Uterus (tissue), 4 donors: ENCODE results near the gene KLF3. TPM values are rescaled to one million over a fixed set of nuclear protein-coding genes. Genes with fewer than 3 reads are reported as not detected.
A peak's percentile ranks its signal among the peaks of the same experiment; 100 is the strongest.

Source experiments
- DNase-seq, 2 donors: peaks; one replicate each; pipeline ENCODE4 v3.0.0-alpha.2; 2019 to 2020
- H3K27ac ChIP-seq, 2 donors: fragments of 200-600 bp; sonication (generic); 1 replicate in 1 of 2; 2 replicates in 1 of 2; pipeline ENCODE4 v1.5.1; 2016 to 2018
- H3K27me3 ChIP-seq, 2 donors: fragments of 200-600 bp; sonication (generic); one replicate each; pipeline ENCODE4 v1.5.1; 2018 to 2019; ENCODE audit warnings: control low read depth in 1 of 2
- H3K36me3 ChIP-seq, 2 donors: fragments of 200-600 bp; sonication (generic); one replicate each; pipeline ENCODE4 v1.5.1; 2019; ENCODE audit warnings: control low read depth in 1 of 2
- H3K4me1 ChIP-seq, 2 donors: fragments of 200-600 bp; sonication (generic); one replicate each; pipeline ENCODE4 v1.5.1; 2018 to 2019; ENCODE audit warnings: control low read depth in 1 of 2
- H3K4me3 ChIP-seq, 2 donors: fragments of 200-600 bp; sonication (generic); 1 replicate in 1 of 2; 2 replicates in 1 of 2; pipeline ENCODE4 v1.5.1; 2018 to 2019; ENCODE audit warnings: mild to moderate bottlenecking in 1 of 2
- H3K9me3 ChIP-seq, 2 donors: fragments of 200-600 bp; sonication (generic); one replicate each; pipeline ENCODE4 v1.5.1; 2019; ENCODE audit warnings: control low read depth in 1 of 2
- POLR2A ChIP-seq, 2 donors: fragments of 450-650 bp; IDR thresholded peaks; one replicate each; pipeline ENCODE4 v1.6.1; 2016; ENCODE audit warnings: antibody characterized with exemption in 2 of 2, mild to moderate bottlenecking in 1 of 2, moderate library complexity in 1 of 2
- intact Hi-C: fragments of 100-400 bp; cut with DNase I; formaldehyde crosslinking; loops from one replicate; pipeline ENCODE4 v1.15.1; 2023; ENCODE audit warnings: low total_unique reads
- total RNA-seq, 4 donors: library from RNA; depleted of rRNA in 3 of 4; stranded (reverse); fragments of >200 nt in 3 of 4; gene quantifications; one replicate each; pipeline versions ENCODE4 v1.1.0 to v1.2.4, GENCODE V29; 2014 to 2023
- TF ChIP-seq, protein P1 (sequence below), 4 experiments: fragments of 200-600 bp in 2 of 4; fragments of 450-650 bp in 2 of 4; sonication (generic) in 2 of 4; IDR thresholded peaks; one replicate each; pipeline ENCODE4 v1.5.1; 2016 to 2019; ENCODE audit warnings: antibody characterized with exemption in 4 of 4, mild to moderate bottlenecking in 2 of 4, moderate library complexity in 1 of 4
- donor health status: DM: yes; HTN: yes; CAD: no.

Gene KLF3
- total RNA-seq, 4 donors from 2014 or later: 13.8 to 69.0 (median 41.2) TPM

DNA sequence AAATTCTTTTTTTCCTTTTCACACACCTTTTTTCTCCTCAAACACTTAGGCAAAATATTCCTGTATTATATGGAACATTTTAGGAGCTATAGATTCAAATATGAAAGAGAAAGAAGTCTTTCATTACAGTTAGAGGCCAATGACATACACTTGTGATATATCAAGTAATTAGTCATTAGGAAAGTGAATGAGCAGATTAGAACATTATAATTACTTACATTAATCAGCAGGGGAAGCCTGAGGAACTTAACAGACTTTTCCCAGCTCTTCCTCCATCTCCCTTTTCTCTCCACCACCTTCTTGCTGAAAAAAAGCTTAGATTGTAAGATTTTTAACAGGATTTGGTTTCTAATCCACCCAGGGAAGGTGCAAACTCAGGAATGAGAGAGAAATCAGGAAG lies 29.6 kb downstream of the KLF3 start:
- intact Hi-C loops: no loop called here
- Histone ChIP-seq H3K27ac (no peak overlapping the region), H3K9me3 (no peaks in the 10 kb centered on the region), H3K36me3 (no peaks in the 10 kb centered on the region), H3K4me3 (no peak overlapping the region), H3K27me3 (no peaks in the 10 kb centered on the region), H3K4me1 (no peaks in the 10 kb centered on the region)
- no peak for DNase-seq
- no peak for TF ChIP-seq POLR2A (IDR thresholded peaks at IDR 0.05)
- TF ChIP-seq, protein P1, sequence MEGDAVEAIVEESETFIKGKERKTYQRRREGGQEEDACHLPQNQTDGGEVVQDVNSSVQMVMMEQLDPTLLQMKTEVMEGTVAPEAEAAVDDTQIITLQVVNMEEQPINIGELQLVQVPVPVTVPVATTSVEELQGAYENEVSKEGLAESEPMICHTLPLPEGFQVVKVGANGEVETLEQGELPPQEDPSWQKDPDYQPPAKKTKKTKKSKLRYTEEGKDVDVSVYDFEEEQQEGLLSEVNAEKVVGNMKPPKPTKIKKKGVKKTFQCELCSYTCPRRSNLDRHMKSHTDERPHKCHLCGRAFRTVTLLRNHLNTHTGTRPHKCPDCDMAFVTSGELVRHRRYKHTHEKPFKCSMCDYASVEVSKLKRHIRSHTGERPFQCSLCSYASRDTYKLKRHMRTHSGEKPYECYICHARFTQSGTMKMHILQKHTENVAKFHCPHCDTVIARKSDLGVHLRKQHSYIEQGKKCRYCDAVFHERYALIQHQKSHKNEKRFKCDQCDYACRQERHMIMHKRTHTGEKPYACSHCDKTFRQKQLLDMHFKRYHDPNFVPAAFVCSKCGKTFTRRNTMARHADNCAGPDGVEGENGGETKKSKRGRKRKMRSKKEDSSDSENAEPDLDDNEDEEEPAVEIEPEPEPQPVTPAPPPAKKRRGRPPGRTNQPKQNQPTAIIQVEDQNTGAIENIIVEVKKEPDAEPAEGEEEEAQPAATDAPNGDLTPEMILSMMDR (IDR thresholded peaks at IDR 0.05): no peak

DNA sequence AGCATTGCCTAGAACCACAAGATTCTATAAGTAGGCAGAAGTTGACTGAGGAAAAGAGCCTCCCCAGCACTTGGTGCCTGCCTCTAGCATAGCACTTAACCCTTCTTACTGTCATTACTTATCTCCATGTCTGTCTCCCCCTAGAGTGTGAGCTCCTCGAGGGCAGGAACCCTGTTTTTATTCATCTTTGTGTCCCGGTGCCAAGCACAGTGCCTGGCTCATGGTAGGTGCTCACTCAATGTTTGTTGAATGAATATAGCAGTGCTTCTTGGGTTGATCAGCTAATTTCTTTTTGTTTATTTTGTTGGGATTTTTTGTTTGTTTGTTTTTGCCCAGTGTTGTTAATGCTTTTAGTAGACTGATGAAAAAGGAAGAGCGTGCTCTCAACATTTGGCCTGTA lies 30.3 kb downstream of the KLF3 start:
- Histone ChIP-seq H3K4me1 (no peaks in the 10 kb centered on the region), H3K36me3 (no peaks in the 10 kb centered on the region), H3K4me3 (no peak overlapping the region), H3K27ac (no peak overlapping the region), H3K9me3 (no peaks in the 10 kb centered on the region), H3K27me3 (no peaks in the 10 kb centered on the region)
- no peak for TF ChIP-seq POLR2A (IDR thresholded peaks at IDR 0.05)
- TF ChIP-seq, protein P1 (IDR thresholded peaks at IDR 0.05): no peak
- intact Hi-C loops: no loop called here
- DNase-seq: no peak

DNA sequence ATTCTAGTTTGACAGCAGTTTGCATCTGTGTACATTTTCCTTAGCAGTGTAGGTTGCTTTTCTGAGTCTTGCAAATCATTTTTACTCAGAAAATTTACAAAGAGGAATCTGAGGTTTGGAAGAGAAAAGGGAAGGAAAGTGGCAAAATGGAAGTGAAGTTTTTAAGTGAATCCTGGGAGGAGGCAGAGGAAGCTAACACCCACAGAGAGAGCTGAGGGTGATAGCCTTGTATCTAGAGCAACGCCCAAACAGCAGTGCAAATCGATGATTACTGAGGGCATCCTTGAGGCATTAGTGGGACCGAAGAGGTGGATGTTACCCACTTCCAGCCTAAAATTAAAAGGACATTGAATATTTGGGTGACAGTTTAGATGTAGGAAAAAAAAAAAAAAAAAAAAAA lies 31.8 kb downstream of the KLF3 start:
- no peaks in the 10 kb centered on the region for H3K4me1 ChIP-seq
- H3K27me3 ChIP-seq: no peaks in the 10 kb centered on the region
- no peaks in the 10 kb centered on the region for H3K36me3 ChIP-seq
- DNase-seq: no peak
- no peak for TF ChIP-seq POLR2A (IDR thresholded peaks at IDR 0.05)
- TF ChIP-seq, protein P1 (IDR thresholded peaks at IDR 0.05): no peak
- intact Hi-C loops: no loop called here
- H3K27ac ChIP-seq: no peak overlapping the region
- H3K4me3 ChIP-seq: no peak overlapping the region
- H3K9me3 ChIP-seq: no peaks in the 10 kb centered on the region

DNA sequence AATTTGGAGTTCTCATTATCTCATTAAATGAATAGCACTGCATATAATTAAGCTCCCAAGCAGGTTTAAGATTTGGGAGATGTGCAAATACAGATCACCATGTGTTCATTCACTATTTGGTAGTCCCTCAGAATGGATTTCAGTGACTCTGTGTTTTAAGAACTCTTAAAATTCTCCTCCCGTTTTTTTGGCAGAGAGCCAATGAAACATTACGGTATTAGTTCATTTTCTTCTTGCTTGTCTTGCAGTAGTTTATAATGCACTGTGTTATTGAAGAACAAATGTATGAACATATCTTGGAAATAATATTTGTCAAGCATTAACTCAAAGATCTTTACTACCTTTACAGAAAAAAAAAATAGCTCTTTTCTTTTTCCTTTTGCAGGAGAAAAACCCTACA lies 32.7 kb downstream of the KLF3 start:
- Histone ChIP-seq H3K9me3 (no peaks in the 10 kb centered on the region), H3K27ac (peak overlapping the region in 1 of 2 donors; percentile 16), H3K4me3 (no peak overlapping the region), H3K4me1 (no peaks in the 10 kb centered on the region), H3K36me3 (no peaks in the 10 kb centered on the region), H3K27me3 (no peaks in the 10 kb centered on the region)
- no peak for TF ChIP-seq POLR2A (IDR thresholded peaks at IDR 0.05)
- TF ChIP-seq, protein P1 (IDR thresholded peaks at IDR 0.05): no peak
- DNase-seq: no peak
- intact Hi-C loops: no loop called here

DNA sequence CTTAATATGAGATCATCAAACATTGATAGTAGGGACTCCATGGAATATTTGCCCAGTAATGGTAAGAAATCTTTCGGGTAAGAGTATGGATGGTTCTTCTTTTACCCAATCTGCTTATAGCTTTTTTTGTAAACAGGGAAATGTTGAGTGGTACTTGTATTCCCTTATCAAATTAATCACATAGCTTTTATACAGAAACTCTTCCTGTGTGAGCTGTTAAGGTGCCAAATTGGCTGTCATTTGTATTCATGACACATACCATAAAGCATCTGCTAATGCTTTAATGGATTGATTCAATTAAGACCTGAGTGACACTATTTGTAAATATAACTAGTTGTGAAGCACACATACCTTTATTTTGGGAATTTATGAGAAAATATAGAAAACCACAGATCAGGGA lies 34.2 kb downstream of the KLF3 start:
- H3K4me3 ChIP-seq: no peak overlapping the region
- no peak overlapping the region for H3K27ac ChIP-seq
- H3K9me3 ChIP-seq: no peaks in the 10 kb centered on the region
- H3K36me3 ChIP-seq: no peaks in the 10 kb centered on the region
- intact Hi-C loops: no loop called here
- H3K4me1 ChIP-seq: no peaks in the 10 kb centered on the region
- no peak for DNase-seq
- no peaks in the 10 kb centered on the region for H3K27me3 ChIP-seq
- TF ChIP-seq, protein P1 (IDR thresholded peaks at IDR 0.05): no peak
- no peak for TF ChIP-seq POLR2A (IDR thresholded peaks at IDR 0.05)
